Upper lobe of left lung (tissue), 4 donors: ENCODE results near the gene TBCD.

Source experiments
- EP300 ChIP-seq, 4 donors: sonication (generic); formaldehyde crosslinking; IDR thresholded peaks; one replicate each; pipeline ENCODE4 v1.5.1; 2017; ENCODE audit warnings: antibody characterized with exemption in 4 of 4, control low read depth in 2 of 4
- TF ChIP-seq, protein P1 (sequence below), 6 experiments: fragments of 450-650 bp in 4 of 6; fragments of 200-600 bp in 2 of 6; sonication (generic) in 2 of 6; IDR thresholded peaks; one replicate each; pipeline ENCODE4 v1.5.1; 2016 to 2019; ENCODE audit warnings: antibody characterized with exemption in 6 of 6

DNA sequence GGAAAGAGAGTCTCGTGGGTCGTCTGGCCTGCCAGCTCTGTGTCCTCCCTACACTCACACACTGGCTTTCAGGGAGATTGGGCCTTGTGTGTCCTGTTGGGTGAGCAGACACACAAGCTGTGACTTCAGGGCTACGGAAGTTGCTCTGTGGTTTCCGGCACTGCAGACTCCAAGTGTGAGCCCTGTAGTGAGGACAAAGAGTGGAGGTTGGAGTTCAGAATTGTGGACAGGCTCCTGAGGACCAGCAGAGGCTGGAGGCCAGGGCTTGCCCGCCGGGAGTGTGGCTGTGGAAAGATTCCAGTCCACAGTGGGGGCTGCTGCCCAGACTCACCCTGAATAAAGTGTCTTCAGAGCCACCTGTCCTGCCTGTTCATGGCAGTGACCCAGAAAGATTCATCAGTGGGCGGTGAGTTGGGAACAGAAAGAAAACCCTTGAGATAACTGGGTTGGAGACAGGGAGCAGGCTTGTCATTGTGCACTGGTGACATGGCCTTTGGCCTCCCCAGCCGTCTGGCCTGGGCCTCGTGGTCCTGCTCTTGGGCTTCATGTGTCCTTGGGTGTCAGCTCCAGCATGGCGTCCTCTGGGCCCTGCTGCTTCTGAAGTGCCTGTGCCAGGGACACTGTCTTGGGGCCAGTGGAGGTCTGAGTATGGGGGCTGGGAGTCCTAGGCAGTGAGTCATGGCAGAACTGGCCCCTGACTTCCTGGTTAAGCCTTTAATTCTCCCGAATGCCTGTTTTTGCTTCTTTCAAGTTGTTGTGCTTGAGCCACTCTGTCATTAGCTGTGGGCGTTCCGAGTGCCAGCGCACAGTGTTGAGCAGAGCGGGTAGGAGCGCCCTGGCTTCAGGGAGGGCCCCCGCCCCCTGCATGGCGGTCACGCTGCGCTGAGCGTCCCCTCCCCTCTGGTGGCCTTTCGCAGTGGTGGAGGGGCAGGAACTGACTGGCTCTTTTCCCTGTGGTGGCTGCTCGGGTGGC, 107.9 kb downstream of the TBCD start:
- no peak for TF ChIP-seq EP300 (IDR thresholded peaks at IDR 0.05)
- TF ChIP-seq, protein P1, sequence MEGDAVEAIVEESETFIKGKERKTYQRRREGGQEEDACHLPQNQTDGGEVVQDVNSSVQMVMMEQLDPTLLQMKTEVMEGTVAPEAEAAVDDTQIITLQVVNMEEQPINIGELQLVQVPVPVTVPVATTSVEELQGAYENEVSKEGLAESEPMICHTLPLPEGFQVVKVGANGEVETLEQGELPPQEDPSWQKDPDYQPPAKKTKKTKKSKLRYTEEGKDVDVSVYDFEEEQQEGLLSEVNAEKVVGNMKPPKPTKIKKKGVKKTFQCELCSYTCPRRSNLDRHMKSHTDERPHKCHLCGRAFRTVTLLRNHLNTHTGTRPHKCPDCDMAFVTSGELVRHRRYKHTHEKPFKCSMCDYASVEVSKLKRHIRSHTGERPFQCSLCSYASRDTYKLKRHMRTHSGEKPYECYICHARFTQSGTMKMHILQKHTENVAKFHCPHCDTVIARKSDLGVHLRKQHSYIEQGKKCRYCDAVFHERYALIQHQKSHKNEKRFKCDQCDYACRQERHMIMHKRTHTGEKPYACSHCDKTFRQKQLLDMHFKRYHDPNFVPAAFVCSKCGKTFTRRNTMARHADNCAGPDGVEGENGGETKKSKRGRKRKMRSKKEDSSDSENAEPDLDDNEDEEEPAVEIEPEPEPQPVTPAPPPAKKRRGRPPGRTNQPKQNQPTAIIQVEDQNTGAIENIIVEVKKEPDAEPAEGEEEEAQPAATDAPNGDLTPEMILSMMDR (IDR thresholded peaks at IDR 0.05) = no peak
